ENCODE measurements around the gene SULT1B1. TPM values are rescaled to one million over a fixed set of nuclear protein-coding genes. Genes with fewer than 3 reads are reported as not detected.

SULT1B1 gene
- total and polyA plus RNA-seq, 2 of the 8 experiments (the other 6 are each of a cell fraction or from before 2014, with no cell fraction given): not detected

DNA sequence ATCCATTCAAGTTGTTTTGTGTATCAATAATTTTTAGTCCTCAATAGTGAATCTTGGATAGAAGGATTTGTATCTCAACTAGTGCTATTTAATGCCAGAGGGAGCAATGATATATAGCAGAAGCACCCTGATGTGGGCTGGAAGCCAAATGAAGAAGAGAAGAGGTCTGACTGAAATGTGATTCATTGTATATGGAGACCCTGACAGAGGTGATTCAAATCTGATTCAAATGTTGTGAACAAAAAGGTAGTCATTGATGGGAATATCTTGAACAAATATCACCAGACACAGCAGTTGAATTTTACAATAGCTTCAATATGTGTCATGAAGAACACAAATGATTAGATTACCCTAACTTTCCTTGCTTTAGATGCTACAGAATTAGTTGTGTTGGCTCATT is 27.5 kb upstream of the SULT1B1 start:
- H3K9ac ChIP-seq (replicated peaks in 1 of 4; ENCODE audit: extremely low read depth in 1 of 4, low read depth in 3 of 4, low read length in 3 of 4): no peak overlapping the region
- H3K23me2 ChIP-seq (ENCODE audit: low read depth, low read length): no peaks in the 10 kb centered on the region
- H3K79me1 ChIP-seq (ENCODE audit: low read depth, low read length): no peaks in the 10 kb centered on the region
- H2AK5ac ChIP-seq (ENCODE audit: low read depth, low read length): no peak overlapping the region
- H4K20me1 ChIP-seq (replicated peaks in 1 of 2; ENCODE audit: control insufficient read depth in 1 of 2, insufficient read depth in 2 of 2, low read length in 2 of 2): no peaks in the 10 kb centered on the region
- H3K4me2 ChIP-seq (ENCODE audit: insufficient read depth in 1 of 2, low read depth in 2 of 2, low read length in 2 of 2): no peak overlapping the region
- no peak overlapping the region for H3K14ac ChIP-seq (ENCODE audit: insufficient read length)
- H3K27ac ChIP-seq (ENCODE audit: low read depth, low read length): no peak overlapping the region
- TF ChIP-seq TEAD4 (IDR thresholded peaks at IDR 0.05; ENCODE audit: low read depth, low read length): no peak
- no peak for TF ChIP-seq SIN3A (conservative IDR thresholded peaks at IDR 0.05 in 1 of 2, IDR thresholded peaks at IDR 0.05 in 1 of 2; ENCODE audit: low read depth in 1 of 2, low read length in 2 of 2)
- TF ChIP-seq SP4 (IDR thresholded peaks at IDR 0.05; ENCODE audit: low read length): no peak
- TF ChIP-seq PHF8 (conservative IDR thresholded peaks at IDR 0.05; ENCODE audit: low read depth, low read length): no peak
- TF ChIP-seq EZH2 (IDR thresholded peaks at IDR 0.05; ENCODE audit: low read depth, low read length, severe bottlenecking): no peak
- no peak for TF ChIP-seq CHD1 (IDR thresholded peaks at IDR 0.05; ENCODE audit: low read depth, low read length)
- no peak for TF ChIP-seq SP2 (IDR thresholded peaks at IDR 0.05; ENCODE audit: low read length)
- no peak for TF ChIP-seq JUND (IDR thresholded peaks at IDR 0.05; ENCODE audit: low read length)
- no peak for TF ChIP-seq RAD21 (IDR thresholded peaks at IDR 0.05 in 1 of 2, conservative IDR thresholded peaks at IDR 0.05 in 1 of 2; ENCODE audit: low read depth in 2 of 2, low read length in 2 of 2)
- no peak for TF ChIP-seq KDM5A (IDR thresholded peaks at IDR 0.05; ENCODE audit: low read length)
- no peak for TF ChIP-seq NANOG (IDR thresholded peaks at IDR 0.05; ENCODE audit: insufficient read depth, low read depth, low read length, poor library complexity, severe bottlenecking)
- no peak for TF ChIP-seq SIRT6 (IDR thresholded peaks at IDR 0.05; ENCODE audit: low read length)
- TF ChIP-seq SP1 (IDR thresholded peaks at IDR 0.05; ENCODE audit: low read depth, low read length): no peak
- TF ChIP-seq CEBPB (IDR thresholded peaks at IDR 0.05; ENCODE audit: low read depth, low read length): no peak
- H2BK5ac ChIP-seq (ENCODE audit: low read depth, low read length): no peak overlapping the region
- H3K9me3 ChIP-seq (ENCODE audit: insufficient read depth in 2 of 2, low read depth in 1 of 2, low read length in 1 of 2): no peaks in the 10 kb centered on the region
- H2BK120ac ChIP-seq (replicated peaks; ENCODE audit: low read depth, low read length): no peak overlapping the region
- H3K79me2 ChIP-seq (ENCODE audit: control insufficient read depth in 1 of 2, insufficient read depth in 2 of 2, low read length in 2 of 2): no peaks in the 10 kb centered on the region
- no peaks in the 10 kb centered on the region for H3K27me3 ChIP-seq (replicated peaks in 1 of 4; ENCODE audit: control insufficient read depth in 3 of 4, extremely low read depth in 1 of 4, insufficient read depth in 3 of 4, low read length in 3 of 4)
- no peak overlapping the region for H2AFZ ChIP-seq (ENCODE audit: low read length)
- H3K23ac ChIP-seq (ENCODE audit: insufficient read length): no peak overlapping the region
- FAIRE-seq: no peak
- no peak overlapping the region for H4K5ac ChIP-seq (ENCODE audit: insufficient read length, low read depth, low read length)
- DNase-seq (ENCODE audit: low read depth in 1 of 2, low spot score in 2 of 2): no peak
- no peak overlapping the region for H3K56ac ChIP-seq (replicated peaks; ENCODE audit: insufficient read length, low read depth, low read length)
- H3K18ac ChIP-seq (ENCODE audit: extremely low read depth, low read length): no peak overlapping the region
- no peak overlapping the region for H2BK12ac ChIP-seq (ENCODE audit: low read depth, low read length)
- no peak overlapping the region for H4K91ac ChIP-seq (replicated peaks; ENCODE audit: insufficient read length, low read length)
- no peaks in the 10 kb centered on the region for H3K36me3 ChIP-seq (ENCODE audit: control insufficient read depth in 2 of 4, insufficient read depth in 4 of 4, low read length in 3 of 4)
- H3K4ac ChIP-seq (replicated peaks; ENCODE audit: insufficient read length, low read depth, low read length): no peak overlapping the region
- H4K8ac ChIP-seq (ENCODE audit: extremely low read depth, insufficient read depth, low read length): no peak overlapping the region
- POLR2A ChIA-PET (ENCODE audit: partially characterized antibody): no interaction called here
- no peak overlapping the region for H2BK15ac ChIP-seq (ENCODE audit: low read length)
- H2BK20ac ChIP-seq (ENCODE audit: low read length): no peak overlapping the region
- H3K4me3 ChIP-seq (ENCODE audit: extremely low read depth in 1 of 4, insufficient read depth in 2 of 4, low read depth in 3 of 4, low read length in 4 of 4): no peak overlapping the region
- CTCF ChIA-PET (ENCODE audit: partially characterized antibody): no interaction called here
- H3K4me1 ChIP-seq (replicated peaks in 1 of 4; ENCODE audit: control insufficient read depth in 3 of 4, insufficient read depth in 4 of 4, low read length in 3 of 4): no peaks in the 10 kb centered on the region
